NCI-H2227 (cell line): ENCODE measurements around the gene XRCC3.

Experiments used
- DNase-seq: peaks from one replicate; lab custom pipeline; 2025; ENCODE audit not compliant: unreplicated experiment; lab: John Stamatoyannopoulos, UW

The XRCC3 gene

GRCh38 chr14:103738701-103739451 lies 23.6 kb upstream of the XRCC3 start:
- no peak for DNase-seq

- DNase-seq, result no peak
Measured at GRCh38 chr14:103738166-103738565, 22.9 kb upstream of the XRCC3 start.

GRCh38 chr14:103737432-103738045 lies 22.3 kb upstream of the XRCC3 start:
- DNase-seq, result no peak

- no peak for DNase-seq
Measured at GRCh38 chr14:103736546-103737431, 21.5 kb upstream of the XRCC3 start.

- DNase-seq, result no peak
Measured at GRCh38 chr14:103735815-103736545, 20.7 kb upstream of the XRCC3 start.

- DNase-seq, result no peak
Measured at GRCh38 chr14:103735439-103735814, 20.2 kb upstream of the XRCC3 start.

GRCh38 chr14:103735022-103735421 lies 19.8 kb upstream of the XRCC3 start:
- DNase-seq, result no peak

- DNase-seq, result no peak
Measured at GRCh38 chr14:103734081-103734888, 19.0 kb upstream of the XRCC3 start.

GRCh38 chr14:103733651-103734050 lies 18.4 kb upstream of the XRCC3 start:
- no peak for DNase-seq

- DNase-seq, result no peak
Measured at GRCh38 chr14:103732868-103733620, 17.8 kb upstream of the XRCC3 start.

- DNase-seq, result no peak
Measured at GRCh38 chr14:103731916-103732867, 16.9 kb upstream of the XRCC3 start.

- DNase-seq, result no peak
Measured at GRCh38 chr14:103731481-103731880, 16.2 kb upstream of the XRCC3 start.

GRCh38 chr14:103730490-103731035 lies 15.3 kb upstream of the XRCC3 start:
- no peak for DNase-seq

GRCh38 chr14:103729496-103730448 lies 14.5 kb upstream of the XRCC3 start:
- DNase-seq, result no peak

GRCh38 chr14:103728721-103729120 lies 13.5 kb upstream of the XRCC3 start:
- DNase-seq, result no peak

GRCh38 chr14:103728141-103728540 lies 12.9 kb upstream of the XRCC3 start:
- DNase-seq, result no peak
